Chondrocyte (in vitro differentiated cells): Measurements from ENCODE around the gene ZNF3. TPM values are rescaled to one million over a fixed set of nuclear protein-coding genes. Genes with fewer than 3 reads are reported as not detected.

Experiments used
- DNase-seq: peaks from one replicate; pipeline ENCODE4 v3.0.0; 2021; ENCODE audit warnings: mixed read lengths, low spot score
- H3K27ac Mint-ChIP-seq: one replicate; pipeline ENCODE4 v1.8.0; 2021; ENCODE audit warnings: mild to moderate bottlenecking, moderate library complexity, mixed read lengths; ENCODE audit not compliant: unreplicated experiment
- H3K27me3 Mint-ChIP-seq: 2 replicates; pipeline ENCODE4 v1.8.0; 2021; ENCODE audit warnings: low read depth, mixed read lengths
- H3K36me3 Mint-ChIP-seq: 2 replicates; pipeline ENCODE4 v1.8.0; 2021; ENCODE audit warnings: low read depth, mixed read lengths
- H3K4me1 Mint-ChIP-seq: 2 replicates; pipeline ENCODE4 v1.8.0; 2021; ENCODE audit warnings: low read depth, mild to moderate bottlenecking, mixed read lengths
- H3K4me3 Mint-ChIP-seq: one replicate; pipeline ENCODE4 v1.8.0; 2021; ENCODE audit warnings: mild to moderate bottlenecking, moderate library complexity, mixed read lengths; ENCODE audit not compliant: unreplicated experiment
- H3K9me3 Mint-ChIP-seq: 2 replicates; pipeline ENCODE4 v1.8.0; 2021; ENCODE audit warnings: low read depth, mixed read lengths
- CTCF ChIP-seq: fragments of 200-600 bp; sonication (generic); IDR thresholded peaks from 2 replicates; pipeline ENCODE4 v1.5.0; 2021; ENCODE audit warnings: antibody characterized with exemption, mild to moderate bottlenecking, moderate library complexity
- total RNA-seq: library from RNA; stranded (reverse); gene quantifications from 3 replicates; pipeline ENCODE4 v1.2.1, GENCODE V29; 2021

The ZNF3 gene
- total RNA-seq, 1 donor from 2014 or later, result 22.1 TPM

GRCh38 chr7:100107125-100107737, 25.7 kb upstream of the ZNF3 start:
- no peak for TF ChIP-seq CTCF
- H3K9me3 Mint-ChIP-seq, result no peaks in the 10 kb centered on the region
- no peak overlapping the region for H3K27ac Mint-ChIP-seq
- H3K4me3 Mint-ChIP-seq, result no peak overlapping the region
- DNase-seq, result no peak
- peaks cover 30% of the 10 kb centered on the region for H3K36me3 Mint-ChIP-seq
- no peaks in the 10 kb centered on the region for H3K27me3 Mint-ChIP-seq
- H3K4me1 Mint-ChIP-seq, result peaks cover 16% of the 10 kb centered on the region

- Mint-ChIP-seq H3K9me3 (no peaks in the 10 kb centered on the region), H3K36me3 (peaks cover 30% of the 10 kb centered on the region), H3K4me3 (no peak overlapping the region), H3K4me1 (peaks cover 17% of the 10 kb centered on the region), H3K27ac (no peak overlapping the region), H3K27me3 (no peaks in the 10 kb centered on the region)
- DNase-seq, result no peak
- no peak for TF ChIP-seq CTCF
Observed at GRCh38 chr7:100106633-100107032, 25.1 kb upstream of the ZNF3 start.

GRCh38 chr7:100105534-100105933, 24.0 kb upstream of the ZNF3 start:
- no peak overlapping the region for H3K4me3 Mint-ChIP-seq
- no peaks in the 10 kb centered on the region for H3K27me3 Mint-ChIP-seq
- DNase-seq, result no peak
- peak overlapping the region; percentile 27 for H3K27ac Mint-ChIP-seq
- no peaks in the 10 kb centered on the region for H3K9me3 Mint-ChIP-seq
- peaks cover 17% of the 10 kb centered on the region for H3K4me1 Mint-ChIP-seq
- peaks cover 22% of the 10 kb centered on the region for H3K36me3 Mint-ChIP-seq
- TF ChIP-seq CTCF, result no peak

GRCh38 chr7:100102950-100103840, 21.7 kb upstream of the ZNF3 start:
- peak overlapping the region; percentile 53 for H3K27ac Mint-ChIP-seq
- TF ChIP-seq CTCF, result no peak
- no peak for DNase-seq
- H3K4me1 Mint-ChIP-seq, result peaks cover 37% of the 10 kb centered on the region
- no peaks in the 10 kb centered on the region for H3K27me3 Mint-ChIP-seq
- no peaks in the 10 kb centered on the region for H3K9me3 Mint-ChIP-seq
- peaks cover 28% of the 10 kb centered on the region for H3K36me3 Mint-ChIP-seq
- peak overlapping the region; percentile 93 for H3K4me3 Mint-ChIP-seq

- Mint-ChIP-seq H3K4me3 (peak within 1 kb of the TSS; percentile 93), H3K27me3 (no peaks in the 10 kb centered on the region), H3K36me3 (peaks cover 30% of the 10 kb centered on the region), H3K27ac (peak within 1 kb of the TSS; percentile 97), H3K4me1 (peaks cover 37% of the 10 kb centered on the region), H3K9me3 (no peaks in the 10 kb centered on the region)
- DNase-seq, result peak; percentile 99
- no peak for TF ChIP-seq CTCF
Observed at GRCh38 chr7:100101016-100101862, 19.7 kb upstream of the ZNF3 start, which contains the start of the genes AP4M1 and MCM7. TSS of gene AP4M1 (plus strand) at chr7:100101643. CDS start at chr7:100101715, 72 bp downstream. TSS of gene MCM7 (minus strand) at chr7:100101397. CDS start at chr7:100101294, 103 bp downstream.
